Measurements from ENCODE around the gene HLA-DRB1.

DNA sequence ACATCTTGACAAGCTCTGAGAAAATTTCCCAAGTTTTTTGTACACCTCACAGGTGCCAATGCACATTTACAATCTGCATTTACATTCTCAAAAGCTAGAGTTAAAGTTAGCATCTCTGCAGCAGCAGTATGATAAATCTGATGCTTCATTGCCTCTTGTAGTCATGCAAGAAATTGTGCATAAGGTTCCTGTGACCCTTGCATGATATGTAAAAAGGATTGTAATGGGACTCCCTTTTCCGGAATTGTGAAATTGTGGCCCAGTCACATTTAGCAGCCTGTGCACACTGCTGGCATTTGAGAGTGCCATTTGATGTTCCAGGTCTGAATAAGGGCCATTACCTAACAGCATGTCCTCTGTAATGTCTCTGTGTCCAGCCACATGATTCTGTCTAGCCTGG, 24.1 kb downstream of the HLA-DRB1 start:
- TF ChIP-seq, protein P1, sequence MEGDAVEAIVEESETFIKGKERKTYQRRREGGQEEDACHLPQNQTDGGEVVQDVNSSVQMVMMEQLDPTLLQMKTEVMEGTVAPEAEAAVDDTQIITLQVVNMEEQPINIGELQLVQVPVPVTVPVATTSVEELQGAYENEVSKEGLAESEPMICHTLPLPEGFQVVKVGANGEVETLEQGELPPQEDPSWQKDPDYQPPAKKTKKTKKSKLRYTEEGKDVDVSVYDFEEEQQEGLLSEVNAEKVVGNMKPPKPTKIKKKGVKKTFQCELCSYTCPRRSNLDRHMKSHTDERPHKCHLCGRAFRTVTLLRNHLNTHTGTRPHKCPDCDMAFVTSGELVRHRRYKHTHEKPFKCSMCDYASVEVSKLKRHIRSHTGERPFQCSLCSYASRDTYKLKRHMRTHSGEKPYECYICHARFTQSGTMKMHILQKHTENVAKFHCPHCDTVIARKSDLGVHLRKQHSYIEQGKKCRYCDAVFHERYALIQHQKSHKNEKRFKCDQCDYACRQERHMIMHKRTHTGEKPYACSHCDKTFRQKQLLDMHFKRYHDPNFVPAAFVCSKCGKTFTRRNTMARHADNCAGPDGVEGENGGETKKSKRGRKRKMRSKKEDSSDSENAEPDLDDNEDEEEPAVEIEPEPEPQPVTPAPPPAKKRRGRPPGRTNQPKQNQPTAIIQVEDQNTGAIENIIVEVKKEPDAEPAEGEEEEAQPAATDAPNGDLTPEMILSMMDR (conservative IDR thresholded peaks at IDR 0.05; ENCODE audit: low read length) = no peak
- no peak for TF ChIP-seq EZH2phosphoT487 (IDR thresholded peaks at IDR 0.05; ENCODE audit: borderline replicate concordance, low read depth, low read length)
